ENCODE results near the gene UGT8. TPM values are rescaled to one million over a fixed set of nuclear protein-coding genes. Genes with fewer than 3 reads are reported as not detected.
"Not testable (repeated sequence)": the region's sequence is repeated elsewhere in the genome, so short reads cannot be mapped to it uniquely, and the experiment has no call there.

UGT8 gene
- total and polyA plus RNA-seq, 7 donors: under 0.01 to 13.6 (median 1.5) TPM; not detected in 1

DNA sequence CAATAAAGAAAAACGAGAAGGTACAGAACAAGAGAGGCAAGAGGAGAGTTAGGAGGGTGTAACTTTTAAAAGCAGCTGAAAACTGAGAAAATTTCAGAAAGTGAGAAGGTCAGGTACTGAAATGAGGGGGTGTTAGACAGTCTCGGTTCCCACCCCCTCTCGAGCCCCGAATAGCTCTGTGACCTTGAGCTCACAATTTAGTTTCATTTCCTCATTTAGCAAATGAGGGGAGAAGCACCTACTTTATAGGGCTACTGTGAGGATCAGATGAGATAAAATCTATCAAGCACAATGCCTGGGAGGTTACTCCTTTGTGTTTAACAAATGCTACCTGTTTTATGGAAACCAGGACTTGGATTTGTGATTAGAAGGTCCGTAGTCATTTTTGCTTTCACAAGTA lies 4.9 kb downstream of the UGT8 start:
- 15 to 47% methylated on average over 5 of the region's 5 CpGs for WGBS, 2 donors
- peaks cover 0 to 14% (median 8%) of the 10 kb centered on the region in 4 donors for H3K4me1 ChIP-seq
- no peak overlapping the region for H3K27ac ChIP-seq
- intact Hi-C loops (cut with DNase I): no loop called here
- H3K4me3 ChIP-seq: no peak overlapping the region
- no peaks in the 10 kb centered on the region for H3K9me3 ChIP-seq
- DNase-seq: no peak
- peaks cover 0 to 16% (median 5%) of the 10 kb centered on the region in 3 donors for H3K27me3 ChIP-seq
- H3K36me3 ChIP-seq: no peaks in the 10 kb centered on the region
- TF ChIP-seq, protein P1, sequence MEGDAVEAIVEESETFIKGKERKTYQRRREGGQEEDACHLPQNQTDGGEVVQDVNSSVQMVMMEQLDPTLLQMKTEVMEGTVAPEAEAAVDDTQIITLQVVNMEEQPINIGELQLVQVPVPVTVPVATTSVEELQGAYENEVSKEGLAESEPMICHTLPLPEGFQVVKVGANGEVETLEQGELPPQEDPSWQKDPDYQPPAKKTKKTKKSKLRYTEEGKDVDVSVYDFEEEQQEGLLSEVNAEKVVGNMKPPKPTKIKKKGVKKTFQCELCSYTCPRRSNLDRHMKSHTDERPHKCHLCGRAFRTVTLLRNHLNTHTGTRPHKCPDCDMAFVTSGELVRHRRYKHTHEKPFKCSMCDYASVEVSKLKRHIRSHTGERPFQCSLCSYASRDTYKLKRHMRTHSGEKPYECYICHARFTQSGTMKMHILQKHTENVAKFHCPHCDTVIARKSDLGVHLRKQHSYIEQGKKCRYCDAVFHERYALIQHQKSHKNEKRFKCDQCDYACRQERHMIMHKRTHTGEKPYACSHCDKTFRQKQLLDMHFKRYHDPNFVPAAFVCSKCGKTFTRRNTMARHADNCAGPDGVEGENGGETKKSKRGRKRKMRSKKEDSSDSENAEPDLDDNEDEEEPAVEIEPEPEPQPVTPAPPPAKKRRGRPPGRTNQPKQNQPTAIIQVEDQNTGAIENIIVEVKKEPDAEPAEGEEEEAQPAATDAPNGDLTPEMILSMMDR (IDR thresholded peaks at IDR 0.05): no peak
- TF ChIP-seq POLR2AphosphoS5 (IDR thresholded peaks at IDR 0.05) (no peak), EP300 (IDR thresholded peaks at IDR 0.05) (no peak), POLR2A (IDR thresholded peaks at IDR 0.05) (no peak)

DNA sequence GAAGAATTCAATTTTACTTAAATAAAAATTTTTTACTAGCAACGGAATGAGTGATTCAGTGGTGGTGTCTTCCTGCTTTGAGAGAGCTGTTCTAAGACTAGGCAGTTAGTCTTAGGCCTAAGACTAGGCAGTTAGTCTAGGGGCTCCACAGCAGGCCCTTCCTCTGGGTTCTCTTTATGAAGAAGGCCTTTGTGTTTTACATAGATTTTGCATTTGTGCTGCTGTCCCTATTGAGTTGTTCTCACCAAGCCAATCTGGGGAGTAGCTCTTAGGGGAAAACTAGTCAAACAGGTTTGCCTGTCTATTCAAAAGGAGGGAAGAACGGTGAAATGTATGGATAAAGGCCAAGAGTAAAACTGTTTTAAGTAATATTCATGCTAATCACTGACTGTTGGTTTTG lies 7.6 kb downstream of the UGT8 start:
- DNase-seq: no peak
- TF ChIP-seq POLR2AphosphoS5 (IDR thresholded peaks at IDR 0.05): no peak
- TF ChIP-seq EP300 (IDR thresholded peaks at IDR 0.05): no peak
- no peak for TF ChIP-seq POLR2A (IDR thresholded peaks at IDR 0.05)
- TF ChIP-seq, protein P1 (IDR thresholded peaks at IDR 0.05): no peak
- H3K27ac ChIP-seq: no peak overlapping the region
- intact Hi-C loops (cut with DNase I): no loop called here
- no peak overlapping the region for H3K4me3 ChIP-seq
- no peaks in the 10 kb centered on the region for H3K27me3 ChIP-seq
- H3K4me1 ChIP-seq: no peaks in the 10 kb centered on the region
- no peaks in the 10 kb centered on the region for H3K36me3 ChIP-seq
- WGBS, 2 donors: 24 to 66% methylated on average over 2 of the region's 2 CpGs
- no peaks in the 10 kb centered on the region for H3K9me3 ChIP-seq

GRCh38 chr4:114607056-114607455 lies 8.4 kb downstream of the UGT8 start:
- intact Hi-C loops (cut with DNase I): no loop called here
- Histone ChIP-seq H3K4me3 (no peak overlapping the region), H3K27me3 (no peaks in the 10 kb centered on the region), H3K4me1 (no peaks in the 10 kb centered on the region), H3K9me3 (no peaks in the 10 kb centered on the region), H3K36me3 (no peaks in the 10 kb centered on the region), H3K27ac (no peak overlapping the region)
- DNase-seq: no peak
- TF ChIP-seq EP300 (IDR thresholded peaks at IDR 0.05) (no peak), POLR2A (IDR thresholded peaks at IDR 0.05) (no peak), POLR2AphosphoS5 (IDR thresholded peaks at IDR 0.05) (no peak)
- TF ChIP-seq, protein P1 (IDR thresholded peaks at IDR 0.05): no peak

- Histone ChIP-seq H3K36me3 (no peaks in the 10 kb centered on the region), H3K9me3 (no peaks in the 10 kb centered on the region), H3K27me3 (no peaks in the 10 kb centered on the region), H3K27ac (no peak overlapping the region), H3K4me1 (no peaks in the 10 kb centered on the region), H3K4me3 (no peak overlapping the region)
- intact Hi-C loops (cut with DNase I): no loop called here
- TF ChIP-seq POLR2A (IDR thresholded peaks at IDR 0.05) (no peak), EP300 (IDR thresholded peaks at IDR 0.05) (no peak), POLR2AphosphoS5 (IDR thresholded peaks at IDR 0.05) (no peak)
- TF ChIP-seq, protein P1 (IDR thresholded peaks at IDR 0.05): no peak
- DNase-seq: no peak
- WGBS, 2 donors: 70 to 78% methylated on average over 4 of the region's 4 CpGs
Measured at GRCh38 chr4:114613560-114613959, 15.0 kb downstream of the UGT8 start.

DNA sequence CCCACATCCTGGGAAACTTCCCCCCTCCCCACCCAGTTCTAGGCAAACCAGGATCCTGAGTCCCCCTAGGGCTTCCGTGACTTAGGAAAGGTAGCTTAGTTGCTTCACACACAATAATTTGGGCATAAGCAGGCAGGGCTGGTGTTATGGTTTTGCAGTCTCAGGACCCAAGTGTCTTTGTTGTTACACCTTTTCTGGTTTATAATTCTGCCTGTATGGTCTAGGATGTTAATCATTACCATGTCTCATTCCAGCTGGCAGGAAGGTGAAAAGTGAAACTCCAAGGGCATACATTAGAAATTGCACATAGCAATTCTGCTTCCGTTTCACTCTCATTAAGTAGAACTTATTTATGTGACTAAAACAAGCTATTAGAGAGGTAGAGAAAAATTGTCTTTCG lies 16.8 kb downstream of the UGT8 start:
- no peak for DNase-seq
- Histone ChIP-seq H3K9me3 (no peaks in the 10 kb centered on the region), H3K27me3 (no peaks in the 10 kb centered on the region), H3K36me3 (no peaks in the 10 kb centered on the region), H3K4me1 (no peaks in the 10 kb centered on the region), H3K27ac (no peak overlapping the region), H3K4me3 (no peak overlapping the region)
- WGBS, 2 donors: 21 to 61% methylated on average over 3 of the region's 3 CpGs
- intact Hi-C loops (cut with DNase I): no loop called here
- TF ChIP-seq POLR2A (IDR thresholded peaks at IDR 0.05): no peak
- no peak for TF ChIP-seq POLR2AphosphoS5 (IDR thresholded peaks at IDR 0.05)

- H3K27ac ChIP-seq; DNase-seq; H3K4me1 ChIP-seq; intact Hi-C loops (cut with DNase I); H3K36me3 ChIP-seq; H3K9me3 ChIP-seq; H3K27me3 ChIP-seq; H3K4me3 ChIP-seq: not testable (repeated sequence)
- WGBS, 2 donors: 20 to 68% methylated on average over 12 of the region's 12 CpGs
Measured at GRCh38 chr4:114616036-114616435, 17.4 kb downstream of the UGT8 start.
